NB4 (cell line): ENCODE data around the gene PALB2.

ENCODE experiments used
- CTCF ChIP-seq: IDR thresholded peaks from one replicate; pipeline ENCODE4 v1.5.1; 2012; ENCODE audit warnings: low read depth, low read length
- MYC ChIP-seq: IDR thresholded peaks from 2 replicates; pipeline ENCODE4 v1.6.1; 2011; ENCODE audit warnings: low read depth, low read length
- POLR2A ChIP-seq: IDR thresholded peaks from 2 replicates; pipeline ENCODE4 v1.6.1; 2011; ENCODE audit warnings: mild to moderate bottlenecking; ENCODE audit not compliant: insufficient read length; ENCODE audit errors: extremely low read depth

GRCh38 chr16:23682181-23682580 lies 41.1 kb upstream of the PALB2 start:
- no peak for TF ChIP-seq CTCF
- TF ChIP-seq POLR2A = no peak
- no peak for TF ChIP-seq MYC
